SKM-1 treated with dmso at 0.1 percent for 144 hours (cell line): ENCODE data around the gene COL13A1.

Experiments
- DNase-seq: peaks from one replicate; lab custom pipeline; 2025; ENCODE audit not compliant: unreplicated experiment; lab: John Stamatoyannopoulos, UW

The COL13A1 gene

GRCh38 chr10:69818676-69819239, 17.1 kb downstream of the COL13A1 start:
- no peak for DNase-seq

GRCh38 chr10:69819716-69820506, 18.2 kb downstream of the COL13A1 start:
- DNase-seq = peak; percentile 91

- no peak for DNase-seq
Measured at GRCh38 chr10:69820817-69821216, 19.1 kb downstream of the COL13A1 start.

- no peak for DNase-seq
Measured at GRCh38 chr10:69825604-69826003, 23.9 kb downstream of the COL13A1 start.

GRCh38 chr10:69826094-69826493, 24.4 kb downstream of the COL13A1 start:
- no peak for DNase-seq

GRCh38 chr10:69826789-69827554, 25.3 kb downstream of the COL13A1 start:
- no peak for DNase-seq

GRCh38 chr10:69828144-69828870, 26.6 kb downstream of the COL13A1 start:
- no peak for DNase-seq

GRCh38 chr10:69829775-69830174, 28.1 kb downstream of the COL13A1 start:
- no peak for DNase-seq

- no peak for DNase-seq
Measured at GRCh38 chr10:69831231-69831855, 29.6 kb downstream of the COL13A1 start.

- no peak for DNase-seq
Measured at GRCh38 chr10:69835233-69835632, 33.5 kb downstream of the COL13A1 start.

GRCh38 chr10:69835875-69836730, 34.4 kb downstream of the COL13A1 start:
- no peak for DNase-seq

- DNase-seq = no peak
Measured at GRCh38 chr10:69836731-69837030, 35.0 kb downstream of the COL13A1 start.

- no peak for DNase-seq
Measured at GRCh38 chr10:69837261-69837660, 35.6 kb downstream of the COL13A1 start.

GRCh38 chr10:69838418-69838817, 36.7 kb downstream of the COL13A1 start:
- no peak for DNase-seq

- no peak for DNase-seq
Measured at GRCh38 chr10:69838853-69839252, 37.1 kb downstream of the COL13A1 start.

GRCh38 chr10:69839696-69840345, 38.1 kb downstream of the COL13A1 start:
- DNase-seq = no peak

- no peak for DNase-seq
Measured at GRCh38 chr10:69840773-69841172, 39.1 kb downstream of the COL13A1 start.

GRCh38 chr10:69842020-69842419, 40.3 kb downstream of the COL13A1 start:
- DNase-seq = no peak

GRCh38 chr10:69842882-69843281, 41.2 kb downstream of the COL13A1 start:
- DNase-seq = no peak

GRCh38 chr10:69843923-69844322, 42.2 kb downstream of the COL13A1 start:
- DNase-seq = no peak
